HepG2 (cell line): ENCODE results near the gene CEL. TPM values are rescaled to one million over a fixed set of nuclear protein-coding genes. Genes with fewer than 3 reads are reported as not detected.

Experiments
- CERS6 ChIP-seq: sonication (generic); formaldehyde crosslinking; IDR thresholded peaks from 2 replicates; pipeline ENCODE4 v1.5.0; 2020; ENCODE audit warnings: missing genetic modification reagents
- HBP1 ChIP-seq: IDR thresholded peaks from 2 replicates; pipeline ENCODE4 v1.6.1; 2016; ENCODE audit warnings: low read depth, control low read depth
- MTERF4 ChIP-seq: sonication (generic); formaldehyde crosslinking; IDR thresholded peaks from 2 replicates; pipeline ENCODE4 v1.8.0; 2023; ENCODE audit warnings: mild to moderate bottlenecking, missing genetic modification reagents
- NFAT5 ChIP-seq: sonication (generic); formaldehyde crosslinking; IDR thresholded peaks from 2 replicates; pipeline ENCODE4 v1.4.0; 2020; ENCODE audit warnings: missing genetic modification reagents
- SKIL ChIP-seq: sonication (generic); formaldehyde crosslinking; IDR thresholded peaks from 2 replicates; pipeline ENCODE4 v1.8.0; 2022; ENCODE audit warnings: missing genetic modification reagents, mild to moderate bottlenecking, moderate library complexity, borderline replicate concordance
- SP2 ChIP-seq: sonication (generic); formaldehyde crosslinking; IDR thresholded peaks from 2 replicates; pipeline ENCODE4 v1.5.1; 2020; ENCODE audit warnings: mild to moderate bottlenecking, missing genetic modification reagents
- ZFP41 ChIP-seq: sonication (generic); formaldehyde crosslinking; IDR thresholded peaks from 2 replicates; pipeline ENCODE4 v1.4.0; 2020; ENCODE audit warnings: mild to moderate bottlenecking, missing genetic modification reagents, borderline replicate concordance
- ZNF335 ChIP-seq: sonication (generic); formaldehyde crosslinking; IDR thresholded peaks from 2 replicates; pipeline ENCODE4 v1.4.0; 2020; ENCODE audit warnings: missing genetic modification reagents
- polyA plus RNA-seq, 8 experiments: library from polyadenylated mRNA; depleted of rRNA in 3 of 8; stranded (reverse) in 7 of 8; unstranded in 1 of 8; fragments of >200 nt; fragmentation: Illumina TruSeq in 4 of 8; extraction: Trizol in 4 of 8; gene quantifications; 2 replicates each; pipeline versions ENCODE4 v1.2.1 to v1.2.3, GENCODE V29; 2011 to 2016; ENCODE audit warnings: low read depth in 4 of 8, missing spikeins in 1 of 8, mixed read lengths in 1 of 8; ENCODE audit not compliant: insufficient read depth in 1 of 8
- total RNA-seq, 5 experiments: library from RNA; depleted of rRNA; stranded (reverse); fragments of >200 nt; fragmentation: Illumina TruSeq; extraction: Trizol; gene quantifications; 2 replicates each; pipeline ENCODE4 v1.2.3, GENCODE V29; 2016; ENCODE audit warnings: low read depth in 1 of 5
- TF ChIP-seq, protein P1 (sequence below), 2 experiments: sonication (generic) in 1 of 2; formaldehyde crosslinking in 1 of 2; IDR thresholded peaks; 2 replicates each; pipeline versions ENCODE4 v1.5.1 to v1.6.1; 2011 to 2020; ENCODE audit warnings: borderline replicate concordance in 1 of 2, low read depth in 1 of 2, low read length in 1 of 2, mild to moderate bottlenecking in 1 of 2, missing genetic modification reagents in 1 of 2, moderate library complexity in 1 of 2
- TF ChIP-seq, protein P2 (sequence below): sonication (generic); formaldehyde crosslinking; IDR thresholded peaks from 2 replicates; pipeline ENCODE4 v1.4.0; 2020; ENCODE audit warnings: missing genetic modification reagents

The CEL gene
- total and polyA plus RNA-seq, 2 of the 13 experiments (the other 11 are each of a cell fraction or from before 2014, with no cell fraction given), result 0.63 to 1.5 TPM

DNA sequence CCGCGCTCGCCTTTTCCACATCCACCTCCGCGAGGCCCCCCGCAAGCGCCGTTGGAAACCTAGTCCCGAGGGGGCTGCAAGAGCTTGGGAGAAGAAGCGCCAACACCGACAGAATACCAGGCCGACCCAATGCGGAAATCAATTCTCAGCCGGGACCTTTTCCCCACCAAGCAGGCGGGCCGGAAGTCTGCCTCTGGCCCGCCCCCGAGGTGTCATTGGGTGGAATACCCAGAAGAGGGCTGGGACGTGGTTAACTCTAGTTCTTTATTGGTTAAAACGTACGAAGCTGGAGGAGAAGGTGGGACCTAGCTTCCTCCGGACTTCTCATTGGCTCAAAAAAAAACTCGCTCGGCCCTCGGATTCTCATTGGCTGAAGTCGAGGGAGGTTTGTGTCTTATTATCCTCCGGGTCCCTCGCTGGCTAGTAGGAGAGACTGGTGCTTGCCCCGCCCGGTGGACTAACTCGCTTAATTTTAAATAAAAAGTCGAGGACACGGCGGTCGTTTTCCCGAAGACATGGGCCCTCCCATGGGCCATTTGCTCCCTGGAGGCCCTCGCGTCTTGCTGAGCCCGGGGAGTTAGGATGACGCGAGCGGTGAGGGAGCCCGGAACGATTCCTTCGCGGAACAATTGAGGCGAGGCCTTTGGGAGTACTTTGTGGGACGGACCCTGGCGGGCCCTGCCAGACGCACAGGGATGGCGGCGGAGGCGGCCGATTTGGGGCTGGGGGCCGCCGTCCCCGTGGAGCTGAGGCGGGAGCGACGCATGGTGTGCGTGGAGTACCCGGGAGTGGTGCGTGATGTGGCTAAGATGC lies 31.3 kb upstream of the CEL start, which contains the start of gene GTF3C5 (continued):
- TF ChIP-seq SKIL (CRISPR knock-in tag), result no peak
- peak; percentile 95 for TF ChIP-seq HBP1 (CRISPR knock-in tag)
- 0 out of 2 replicates have a peak, but pooled peaks have one; percentile 74 for TF ChIP-seq ZNF335
- TF ChIP-seq CERS6, result no peak
- TF ChIP-seq, protein P1, sequence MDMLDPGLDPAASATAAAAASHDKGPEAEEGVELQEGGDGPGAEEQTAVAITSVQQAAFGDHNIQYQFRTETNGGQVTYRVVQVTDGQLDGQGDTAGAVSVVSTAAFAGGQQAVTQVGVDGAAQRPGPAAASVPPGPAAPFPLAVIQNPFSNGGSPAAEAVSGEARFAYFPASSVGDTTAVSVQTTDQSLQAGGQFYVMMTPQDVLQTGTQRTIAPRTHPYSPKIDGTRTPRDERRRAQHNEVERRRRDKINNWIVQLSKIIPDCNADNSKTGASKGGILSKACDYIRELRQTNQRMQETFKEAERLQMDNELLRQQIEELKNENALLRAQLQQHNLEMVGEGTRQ (IDR thresholded peaks at IDR 0.05; ENCODE audit: low read depth, low read length), result no peak
- TF ChIP-seq, protein P1 (CRISPR knock-in tag; IDR thresholded peaks at IDR 0.05; ENCODE audit: borderline replicate concordance), result peak; percentile 33; the same call in 1 of the 2 replicates
- TF ChIP-seq ZFP41, result no peak
- no peak for TF ChIP-seq MTERF4 (CRISPR knock-in tag)
- TF ChIP-seq, protein P2, sequence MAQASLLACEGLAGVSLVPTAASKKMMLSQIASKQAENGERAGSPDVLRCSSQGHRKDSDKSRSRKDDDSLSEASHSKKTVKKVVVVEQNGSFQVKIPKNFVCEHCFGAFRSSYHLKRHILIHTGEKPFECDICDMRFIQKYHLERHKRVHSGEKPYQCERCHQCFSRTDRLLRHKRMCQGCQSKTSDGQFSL, result no peak
- peak; percentile 89 for TF ChIP-seq SP2 (CRISPR knock-in tag)
- TF ChIP-seq NFAT5, result peak; percentile 33; the same call in 1 of the 2 replicates
